Measurements from ENCODE around the gene LCE2B.
A peak's percentile ranks its signal among the peaks of the same experiment; 100 is the strongest.
"Not testable (repeated sequence)": the region's sequence is repeated elsewhere in the genome, so short reads cannot be mapped to it uniquely, and the experiment has no call there.

The LCE2B gene, protein sequence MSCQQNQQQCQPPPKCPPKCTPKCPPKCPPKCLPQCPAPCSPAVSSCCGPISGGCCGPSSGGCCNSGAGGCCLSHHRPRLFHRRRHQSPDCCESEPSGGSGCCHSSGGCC

DNA sequence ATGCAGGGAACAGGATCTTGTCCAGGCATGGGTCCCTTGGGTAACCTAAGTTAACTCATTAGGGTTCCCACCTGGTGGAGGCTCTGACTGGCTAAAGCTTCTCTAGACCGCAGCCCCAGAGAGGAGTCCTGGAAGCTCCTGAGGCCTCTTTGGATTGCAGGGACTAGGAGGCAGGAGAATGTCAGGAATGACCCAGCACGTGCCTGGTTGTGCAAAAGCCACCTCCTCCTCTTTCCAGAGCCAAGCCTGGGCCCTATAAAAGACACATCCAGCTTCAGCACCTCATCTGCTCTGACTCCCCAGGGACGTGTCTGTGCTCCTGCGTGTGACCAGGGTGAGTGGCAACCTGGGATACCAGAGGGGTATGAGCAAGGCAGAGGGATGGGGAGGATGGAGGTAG is at the start of gene LCE2B:
Gene LCE2B, plus strand, starts transcription at position 301 of the 400 bp plus-strand sequence. CDS start 721 bp downstream, outside the sequence.
- in situ Hi-C loops (cut with MboI; ENCODE audit: low sequenced_read_pairs, unreplicated experiment); DNase-seq (ENCODE audit: low spot score): not testable (repeated sequence)

DNA sequence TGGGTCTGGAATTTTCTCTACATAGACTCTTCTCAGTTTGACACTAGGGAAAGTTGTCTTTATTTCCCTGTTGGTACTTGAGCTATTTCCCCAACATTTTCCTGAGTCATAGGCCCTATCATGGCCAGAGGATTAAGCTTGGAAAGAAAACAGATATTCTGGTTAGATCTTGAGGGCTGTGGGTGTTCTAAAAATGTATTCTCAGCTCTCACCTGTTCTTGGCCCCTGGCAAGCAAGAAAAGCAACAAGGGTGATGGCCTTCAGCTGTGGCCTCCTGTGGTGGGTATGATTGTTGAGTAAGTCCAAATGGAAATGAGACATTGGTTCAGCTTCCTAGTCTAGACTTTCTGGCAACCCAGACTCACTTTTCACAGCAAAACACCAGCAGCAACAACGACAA is 45.6 kb upstream of the LCE2B start:
- TF ChIP-seq, protein P1, sequence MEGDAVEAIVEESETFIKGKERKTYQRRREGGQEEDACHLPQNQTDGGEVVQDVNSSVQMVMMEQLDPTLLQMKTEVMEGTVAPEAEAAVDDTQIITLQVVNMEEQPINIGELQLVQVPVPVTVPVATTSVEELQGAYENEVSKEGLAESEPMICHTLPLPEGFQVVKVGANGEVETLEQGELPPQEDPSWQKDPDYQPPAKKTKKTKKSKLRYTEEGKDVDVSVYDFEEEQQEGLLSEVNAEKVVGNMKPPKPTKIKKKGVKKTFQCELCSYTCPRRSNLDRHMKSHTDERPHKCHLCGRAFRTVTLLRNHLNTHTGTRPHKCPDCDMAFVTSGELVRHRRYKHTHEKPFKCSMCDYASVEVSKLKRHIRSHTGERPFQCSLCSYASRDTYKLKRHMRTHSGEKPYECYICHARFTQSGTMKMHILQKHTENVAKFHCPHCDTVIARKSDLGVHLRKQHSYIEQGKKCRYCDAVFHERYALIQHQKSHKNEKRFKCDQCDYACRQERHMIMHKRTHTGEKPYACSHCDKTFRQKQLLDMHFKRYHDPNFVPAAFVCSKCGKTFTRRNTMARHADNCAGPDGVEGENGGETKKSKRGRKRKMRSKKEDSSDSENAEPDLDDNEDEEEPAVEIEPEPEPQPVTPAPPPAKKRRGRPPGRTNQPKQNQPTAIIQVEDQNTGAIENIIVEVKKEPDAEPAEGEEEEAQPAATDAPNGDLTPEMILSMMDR (IDR thresholded peaks at IDR 0.05; ENCODE audit: borderline replicate concordance, control extremely low read depth, extremely low read depth, insufficient read depth, missing control alignments) = no peak
- DNase-seq (ENCODE audit: low spot score) = no peak
- in situ Hi-C loops (cut with MboI; ENCODE audit: low sequenced_read_pairs, unreplicated experiment) = no loop called here

DNA sequence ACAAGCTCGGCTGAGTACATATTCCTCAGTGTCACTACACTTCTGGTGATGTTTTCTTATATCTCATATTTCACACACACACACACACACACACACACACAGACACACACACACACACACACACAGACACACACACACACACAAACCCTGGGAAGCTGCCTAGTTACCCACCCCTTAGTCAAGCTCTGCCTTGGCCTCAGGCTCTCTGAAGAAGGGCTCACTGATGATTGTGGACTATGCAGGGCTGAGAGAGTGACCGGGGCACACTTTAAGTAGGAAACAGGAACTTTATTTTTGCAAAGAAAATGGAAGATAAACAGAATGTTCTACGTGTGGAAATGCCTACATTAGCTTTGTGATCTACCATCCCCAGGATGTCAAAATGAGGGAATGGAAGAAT is 42.0 kb upstream of the LCE2B start:
- no peak for DNase-seq (ENCODE audit: low spot score)
- in situ Hi-C loops (cut with MboI; ENCODE audit: low sequenced_read_pairs, unreplicated experiment) = no loop called here
- TF ChIP-seq, protein P1 (IDR thresholded peaks at IDR 0.05; ENCODE audit: borderline replicate concordance, control extremely low read depth, extremely low read depth, insufficient read depth, missing control alignments) = no peak

DNA sequence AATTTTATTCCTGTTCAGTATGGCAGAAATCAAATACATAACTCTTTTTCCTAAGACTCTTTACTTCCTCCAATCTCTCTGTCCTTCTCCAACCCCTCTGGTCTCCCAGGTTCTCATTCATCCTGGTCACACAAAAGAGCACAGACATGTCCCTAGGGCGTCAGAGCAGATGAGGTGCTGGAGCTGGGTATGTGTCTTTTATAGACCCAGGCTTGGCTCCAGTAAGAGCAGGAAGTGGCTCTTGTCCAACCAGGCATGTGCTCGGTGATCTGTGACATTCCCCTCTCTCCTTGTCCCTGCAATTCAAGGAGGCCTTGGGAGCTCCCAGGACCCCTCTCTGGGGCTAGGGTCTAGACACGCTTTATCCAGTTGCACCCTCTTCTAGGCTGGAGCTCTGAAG is 40.8 kb upstream of the LCE2B start:
- DNase-seq (ENCODE audit: low spot score) = no peak
- TF ChIP-seq, protein P1 (IDR thresholded peaks at IDR 0.05; ENCODE audit: borderline replicate concordance, control extremely low read depth, extremely low read depth, insufficient read depth, missing control alignments) = no peak
- in situ Hi-C loops (cut with MboI; ENCODE audit: low sequenced_read_pairs, unreplicated experiment) = no loop called here

- in situ Hi-C loops (cut with MboI; ENCODE audit: low sequenced_read_pairs, unreplicated experiment) = no loop called here
- no peak for DNase-seq (ENCODE audit: low spot score)
- TF ChIP-seq, protein P1 (IDR thresholded peaks at IDR 0.05; ENCODE audit: borderline replicate concordance, control extremely low read depth, extremely low read depth, insufficient read depth, missing control alignments) = no peak
Observed at GRCh38 chr1:152646656-152647055, 39.3 kb upstream of the LCE2B start.

GRCh38 chr1:152654110-152654509 is 31.8 kb upstream of the LCE2B start:
- in situ Hi-C loops (cut with MboI; ENCODE audit: low sequenced_read_pairs, unreplicated experiment) = loop anchor here (25.0 kb wide), 1 partner anchor 283 kb away; the partner anchor contains the start of gene SPRR5
- TF ChIP-seq, protein P1 (IDR thresholded peaks at IDR 0.05; ENCODE audit: borderline replicate concordance, control extremely low read depth, extremely low read depth, insufficient read depth, missing control alignments) = peak; percentile 73
- DNase-seq (ENCODE audit: low spot score) = peak; percentile 65

- in situ Hi-C loops (cut with MboI; ENCODE audit: low sequenced_read_pairs, unreplicated experiment) = loop anchor here (25.0 kb wide), 1 partner anchor 281 kb away; the partner anchor contains the start of gene SPRR5
- no peak for DNase-seq (ENCODE audit: low spot score)
- TF ChIP-seq, protein P1 (IDR thresholded peaks at IDR 0.05; ENCODE audit: borderline replicate concordance, control extremely low read depth, extremely low read depth, insufficient read depth, missing control alignments) = no peak
Observed at GRCh38 chr1:152656459-152656858, 29.5 kb upstream of the LCE2B start.
